ENCODE measurements around the gene TGM6.

The TGM6 gene

GRCh38 chr20:2380601-2381000 lies at the start of gene TGM6:
TGM6 (plus strand) TSS chr20:2380901; CDS start chr20:2380969, 68 bp downstream.
- no peak for DNase-seq

- DNase-seq = no peak
These were observed 49.6 kb upstream of the TGM6 start for GRCh38 chr20:2331106-2331505.

- no peak for DNase-seq
These were observed 48.7 kb upstream of the TGM6 start for GRCh38 chr20:2331901-2332565.

- no peak for DNase-seq
These were observed 48.0 kb upstream of the TGM6 start for GRCh38 chr20:2332711-2333110.

DNA sequence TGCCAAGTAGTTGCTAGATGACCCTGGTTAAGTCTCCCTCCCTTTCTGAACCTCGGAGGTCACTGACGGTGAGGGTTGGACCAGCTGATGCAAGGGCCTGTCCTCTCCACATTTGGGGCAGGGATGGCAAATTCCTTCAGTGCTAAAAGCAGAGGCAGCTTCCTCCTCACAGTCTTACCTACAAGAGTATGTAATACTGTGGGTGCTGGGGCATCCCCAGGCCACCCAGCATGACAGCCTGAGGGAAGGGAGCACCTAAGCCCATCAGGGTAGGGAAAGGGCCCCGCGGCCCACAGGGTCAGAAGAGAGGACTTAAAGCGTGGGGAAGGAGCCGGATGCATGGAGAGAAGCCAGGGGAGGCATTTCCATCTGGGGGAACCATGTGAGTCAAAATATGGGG lies 46.9 kb upstream of the TGM6 start:
- no peak for DNase-seq

DNA sequence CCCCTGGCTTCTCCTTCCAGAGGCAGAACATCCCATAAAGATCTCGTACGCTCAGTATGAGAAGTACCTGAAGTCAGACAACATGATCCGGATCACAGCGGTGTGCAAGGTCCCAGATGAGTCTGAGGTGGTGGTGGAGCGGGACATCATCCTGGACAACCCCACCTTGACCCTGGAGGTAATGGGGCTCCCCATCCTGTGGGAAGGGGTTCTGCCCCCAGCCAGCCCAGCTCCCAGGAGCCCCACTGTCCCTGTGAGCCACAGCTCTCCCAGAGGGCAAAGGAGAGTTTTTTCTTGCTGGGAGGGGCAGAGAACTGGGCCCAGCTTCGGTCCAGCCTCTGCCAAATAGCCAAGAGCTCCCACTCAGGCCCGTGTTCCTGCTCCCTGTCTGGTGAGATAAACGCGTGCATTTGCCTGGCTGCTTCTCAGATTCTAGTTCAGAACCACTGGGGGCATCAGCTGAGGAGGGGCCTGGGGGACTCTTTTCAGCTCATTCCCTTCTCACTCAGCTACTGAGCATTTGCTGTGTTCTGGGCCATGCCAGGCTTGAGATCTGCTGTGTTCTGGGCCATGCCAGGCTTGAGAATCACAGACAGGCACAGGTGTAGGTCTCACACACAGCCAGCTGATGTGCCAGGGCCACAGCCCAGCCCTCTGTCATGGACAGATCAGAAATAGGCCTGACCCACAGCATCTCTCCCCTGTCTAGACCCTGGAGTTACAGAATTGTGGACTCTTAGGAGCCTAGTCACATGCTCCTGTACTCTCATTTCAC lies 45.4 kb upstream of the TGM6 start:
- DNase-seq = no peak

GRCh38 chr20:2336471-2336870 lies 44.2 kb upstream of the TGM6 start:
- no peak for DNase-seq

- no peak for DNase-seq
These were observed 43.6 kb upstream of the TGM6 start for GRCh38 chr20:2337142-2337541.

DNA sequence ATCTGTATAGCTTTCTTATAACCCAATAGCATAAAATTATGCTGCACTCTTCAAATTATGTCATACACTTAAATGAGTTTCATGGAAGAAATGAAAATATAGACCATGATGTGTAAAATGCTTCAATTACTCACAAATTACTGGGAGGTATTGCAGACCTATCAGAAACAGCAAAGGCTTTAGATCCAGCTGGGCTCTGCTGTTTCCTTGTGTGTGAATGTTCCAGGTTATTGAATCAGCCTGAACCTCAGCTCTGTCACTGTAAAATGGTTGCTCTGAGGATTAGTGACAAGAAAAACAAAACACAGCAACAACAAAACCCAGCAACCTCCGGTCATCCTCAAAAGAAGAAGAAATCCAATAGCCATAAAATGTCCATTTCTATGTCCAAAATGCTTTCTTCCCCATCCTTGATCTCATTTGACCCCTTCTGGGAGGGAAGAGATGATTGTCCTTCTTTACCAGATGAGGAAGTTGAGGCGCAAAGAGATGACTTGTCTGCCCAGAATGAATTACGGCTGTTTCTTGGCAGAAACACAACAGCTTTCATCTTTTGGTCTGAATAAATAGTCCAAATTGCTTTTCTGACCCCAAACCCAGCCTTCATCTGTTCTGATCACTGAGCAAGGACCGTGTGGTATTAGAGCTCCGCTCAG lies 42.2 kb upstream of the TGM6 start:
- no peak for DNase-seq

- DNase-seq = no peak
These were observed 40.6 kb upstream of the TGM6 start for GRCh38 chr20:2340136-2340535.

DNA sequence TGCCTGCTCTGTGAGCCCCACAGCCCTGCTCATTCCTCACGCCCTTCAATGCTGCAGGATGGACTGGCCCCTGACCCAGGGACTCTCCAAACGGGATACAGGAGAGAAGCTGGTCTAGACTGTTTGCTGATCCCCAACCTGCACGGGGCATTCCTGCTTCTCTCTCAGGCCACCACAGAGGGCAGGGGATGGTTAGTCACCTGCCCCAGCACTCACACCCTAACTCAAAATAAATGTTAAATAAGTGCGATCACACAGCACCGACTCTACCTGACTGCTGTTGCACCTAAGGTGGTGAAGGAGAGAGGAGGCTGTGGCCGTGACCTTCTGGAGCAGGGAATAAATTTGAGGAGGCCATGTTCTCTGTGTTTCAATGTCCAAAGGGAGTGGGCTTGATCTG lies 39.9 kb upstream of the TGM6 start:
- DNase-seq = no peak

DNA sequence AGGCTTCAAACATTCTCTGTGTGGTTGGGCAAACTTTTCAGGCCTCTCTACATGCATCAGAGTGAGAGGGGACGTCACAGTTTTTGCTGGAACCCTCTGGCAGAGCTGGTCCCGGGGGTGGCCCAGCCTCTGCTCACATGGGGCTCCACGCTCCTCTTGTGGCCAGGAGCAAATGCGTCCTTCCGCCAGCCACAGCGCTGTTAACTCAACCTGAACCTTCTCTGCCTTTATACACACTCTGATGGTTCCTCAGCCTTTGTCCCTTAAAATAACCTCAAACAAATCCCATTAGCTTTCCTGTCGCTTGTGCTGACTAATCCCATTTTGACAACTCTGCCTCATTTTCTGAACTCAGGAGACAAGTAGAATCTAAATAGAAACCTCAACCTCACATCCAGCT lies 39.4 kb upstream of the TGM6 start:
- no peak for DNase-seq

DNA sequence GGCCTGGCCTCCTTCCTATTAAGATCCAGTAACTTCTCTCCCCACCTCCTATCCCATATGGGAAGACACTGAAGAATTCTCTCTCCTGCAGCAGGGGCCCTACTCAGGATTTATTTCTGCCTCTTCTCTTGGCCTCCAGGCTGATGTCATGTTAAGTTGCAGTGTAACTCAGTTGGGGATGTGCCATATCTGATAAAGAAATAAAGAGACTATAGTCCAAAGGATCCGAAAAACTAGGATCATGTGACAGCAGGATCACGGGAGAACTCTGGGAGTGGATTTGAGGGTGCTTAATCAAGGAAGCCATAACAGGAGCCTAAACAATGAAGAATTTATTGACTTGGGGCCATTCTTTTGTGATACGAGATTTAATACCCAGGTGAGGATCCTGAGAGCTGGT lies 38.5 kb upstream of the TGM6 start:
- no peak for DNase-seq

- no peak for DNase-seq
These were observed 34.5 kb upstream of the TGM6 start for GRCh38 chr20:2346188-2346587.

DNA sequence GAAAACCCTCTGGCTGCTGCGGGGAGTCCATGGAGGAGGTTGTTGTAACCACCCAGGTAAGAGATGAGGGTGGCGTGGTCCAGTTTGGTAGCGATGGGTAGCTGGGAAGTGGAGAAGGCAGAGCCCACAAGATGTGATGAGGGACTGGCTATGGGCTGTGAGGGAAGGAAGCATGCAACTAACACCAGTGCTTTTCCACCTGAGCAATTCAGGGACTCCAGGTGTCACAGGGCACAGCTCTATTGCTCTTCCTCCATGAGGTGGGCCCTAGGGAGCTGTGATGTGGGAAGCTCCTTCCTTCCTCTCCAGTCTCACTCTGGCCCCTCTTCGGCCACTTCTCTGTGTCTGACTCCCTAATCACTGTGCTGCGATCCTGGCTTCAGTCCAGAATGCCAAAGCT lies 32.4 kb upstream of the TGM6 start:
- DNase-seq = no peak

DNA sequence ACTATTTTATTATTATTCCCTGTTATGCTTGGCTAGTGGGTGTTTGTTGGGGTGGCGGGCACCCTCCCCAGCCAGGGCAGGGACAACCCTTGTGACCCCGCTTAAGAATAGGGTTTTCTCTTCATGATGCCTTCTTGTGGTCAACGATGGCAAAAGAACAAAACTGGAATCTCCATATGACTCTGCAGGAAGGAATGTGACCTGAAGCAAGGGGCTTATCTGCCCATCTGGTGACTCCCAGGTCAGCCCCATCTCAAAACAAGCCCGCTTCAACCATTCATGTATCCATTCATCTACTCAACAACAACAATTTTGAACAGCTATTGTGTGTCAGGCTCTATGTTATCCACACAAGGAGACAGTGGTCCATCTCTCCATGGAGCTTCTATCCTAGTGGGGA lies 30.9 kb upstream of the TGM6 start:
- DNase-seq = no peak

DNA sequence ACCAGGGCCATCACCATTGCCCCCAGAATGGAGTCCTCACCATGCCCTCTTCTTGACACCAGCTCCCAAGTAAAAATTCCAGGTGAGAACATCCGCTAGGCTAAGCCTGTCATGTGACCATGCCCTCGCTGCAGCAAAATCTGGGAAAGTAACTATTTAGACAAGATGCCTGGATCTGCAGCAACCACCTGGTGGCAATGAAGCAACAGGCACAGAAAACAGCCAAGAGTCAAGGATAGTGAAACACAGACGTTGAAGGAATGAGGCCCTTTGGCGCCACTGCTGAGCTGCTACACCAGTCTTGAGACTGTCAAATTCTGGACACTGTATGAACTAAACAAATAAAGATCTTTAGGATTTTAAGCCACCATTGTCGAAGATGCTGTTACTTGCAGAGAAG lies 30.1 kb upstream of the TGM6 start:
- no peak for DNase-seq

GRCh38 chr20:2353231-2353630 lies 27.5 kb upstream of the TGM6 start:
- DNase-seq = no peak

GRCh38 chr20:2357114-2357513 lies 23.6 kb upstream of the TGM6 start:
- no peak for DNase-seq

- no peak for DNase-seq
These were observed 22.7 kb upstream of the TGM6 start for GRCh38 chr20:2358006-2358405.

- DNase-seq = no peak
These were observed 19.6 kb upstream of the TGM6 start for GRCh38 chr20:2361035-2361593.

- no peak for DNase-seq
These were observed 17.5 kb upstream of the TGM6 start for GRCh38 chr20:2363187-2363586.

DNA sequence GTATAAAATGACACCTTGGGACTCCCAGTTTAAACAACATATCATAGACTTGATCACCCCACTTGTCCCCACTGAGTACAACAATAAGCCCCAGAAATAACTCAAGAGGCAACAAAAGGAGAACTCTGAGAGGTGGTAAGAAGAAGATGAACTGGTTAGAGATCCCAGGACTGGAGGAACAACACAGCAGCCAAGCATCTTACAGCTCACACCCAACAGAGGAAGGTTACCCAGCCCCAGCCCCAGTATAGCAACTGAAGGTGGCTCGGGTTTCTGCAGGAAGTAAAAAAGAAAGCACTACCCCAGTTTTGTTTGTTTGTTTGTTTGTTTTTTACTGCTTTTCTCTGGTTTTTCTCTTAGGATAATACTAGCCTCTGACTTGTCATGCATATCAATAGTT lies 17.1 kb upstream of the TGM6 start:
- no peak for DNase-seq

DNA sequence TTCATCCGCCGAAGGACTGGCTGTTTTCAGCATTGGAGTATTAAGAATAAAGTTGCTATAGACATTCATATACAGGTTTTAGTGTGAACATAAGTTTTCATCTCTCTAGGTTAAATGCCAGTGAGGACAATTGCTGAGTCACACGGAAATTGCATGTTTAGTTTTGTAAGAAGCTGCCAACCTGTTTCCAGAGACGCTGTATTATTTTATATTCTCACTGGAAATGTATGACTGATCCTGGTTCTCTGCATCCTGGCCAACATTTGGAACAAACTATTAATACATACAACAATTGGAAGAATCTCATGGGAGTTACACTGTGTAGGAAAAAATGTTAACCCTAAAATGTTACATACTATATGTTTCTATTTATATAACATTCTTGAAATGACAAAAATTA lies 16.7 kb upstream of the TGM6 start:
- DNase-seq = no peak

All from femur (tissue), 1 donor.